HUDEP-2 (cell line): ENCODE results near the gene KDM4B.

ENCODE experiments used
- DNase-seq, 76 experiments: peaks; one replicate each; lab custom pipeline; 2025; ENCODE audit not compliant: unreplicated experiment in 76 of 76; lab: John Stamatoyannopoulos, UW

Gene KDM4B

GRCh38 chr19:5030822-5031221, 61.9 kb downstream of the KDM4B start:
- no peak for DNase-seq

DNA sequence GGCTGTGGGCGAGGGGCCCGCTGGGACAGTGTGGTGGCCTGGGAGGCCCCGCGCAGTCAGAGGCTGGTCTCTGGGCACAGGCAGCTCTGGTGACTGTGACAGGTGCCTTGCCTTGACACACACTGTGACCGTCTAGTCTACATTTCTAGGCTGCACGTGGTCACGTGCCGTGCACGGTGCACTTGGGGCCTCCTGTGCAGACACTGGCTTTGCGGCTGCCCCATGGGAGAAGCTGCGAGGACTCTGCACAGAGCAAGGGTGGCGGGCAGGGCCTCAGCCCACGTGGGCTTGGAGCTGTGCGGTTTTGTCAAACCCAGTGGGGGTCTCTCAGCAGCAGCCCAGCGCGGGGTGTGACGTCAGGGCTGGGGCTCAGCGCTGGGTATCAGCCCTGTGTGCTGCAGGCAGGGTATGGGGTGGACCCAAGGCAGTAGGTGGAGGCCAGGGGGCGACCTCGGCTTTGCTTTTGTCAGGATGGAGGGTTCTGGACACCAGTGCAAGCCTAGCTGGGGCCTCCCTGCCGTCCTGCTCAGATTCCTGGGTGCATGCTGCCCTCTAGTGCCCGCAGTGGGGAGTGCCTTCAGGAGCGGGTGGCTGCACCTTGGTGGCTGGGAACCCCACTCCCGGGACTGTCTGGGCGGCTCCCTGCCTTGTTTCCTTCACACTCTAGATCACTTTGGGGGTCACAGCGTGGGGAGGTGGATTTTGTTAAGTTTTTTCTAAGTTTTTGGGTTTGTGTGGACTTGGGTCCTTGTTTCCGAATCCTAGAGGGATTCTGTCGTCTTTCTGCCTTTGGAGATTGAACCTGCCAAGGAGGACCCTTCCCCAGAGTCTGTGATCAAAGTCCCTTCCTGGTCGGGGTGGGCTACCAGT, 62.6 kb downstream of the KDM4B start:
- DNase-seq = peak in 69 of 76 experiments; percentile 15 to 93 (median 71)

DNA sequence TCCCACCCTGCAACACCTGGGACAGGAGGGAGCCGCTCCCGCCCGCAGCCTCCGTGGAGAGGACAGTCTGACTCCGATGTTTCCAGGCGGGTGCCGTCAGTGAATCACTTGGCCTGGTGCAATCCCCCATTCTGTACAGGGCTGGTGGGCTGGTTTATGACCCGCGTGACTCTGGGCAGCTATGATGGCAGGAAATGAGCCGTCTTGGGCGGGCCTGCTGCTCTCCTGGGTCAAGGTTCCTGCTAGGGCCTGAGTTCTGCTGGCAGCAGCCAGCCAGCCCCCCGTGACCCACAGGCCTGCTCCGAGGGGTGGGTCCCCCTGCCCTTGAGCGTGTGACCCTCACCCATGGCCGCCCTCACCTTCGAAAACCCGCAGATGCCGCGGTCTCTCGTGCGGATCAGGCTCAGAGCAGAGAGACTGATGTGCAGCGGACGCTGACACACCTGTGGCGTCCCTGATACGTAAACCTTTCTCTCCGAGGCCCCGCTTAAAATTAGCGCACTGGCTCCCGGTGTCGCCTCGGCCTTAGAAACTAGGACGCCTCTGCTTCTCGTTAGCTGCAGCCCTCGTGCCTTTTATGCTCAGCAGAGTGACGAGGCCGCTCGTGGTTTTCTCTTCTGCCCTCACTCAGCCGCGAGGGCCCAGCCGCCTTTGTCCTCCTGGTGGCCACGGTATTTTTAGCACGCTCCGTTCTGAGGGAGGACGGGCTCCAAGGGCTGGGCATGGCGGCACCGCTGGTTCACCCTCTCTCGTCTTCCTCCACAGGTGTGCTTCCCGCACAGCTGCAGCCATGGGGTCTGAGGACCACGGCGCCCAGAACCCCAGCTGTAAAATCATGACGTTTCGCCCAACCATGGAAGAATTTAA, 63.4 kb downstream of the KDM4B start:
- no peak for DNase-seq

- DNase-seq = no peak
Observed at GRCh38 chr19:5035105-5035761, 66.3 kb downstream of the KDM4B start.

GRCh38 chr19:5035793-5036697, 67.1 kb downstream of the KDM4B start:
- DNase-seq = no peak

DNA sequence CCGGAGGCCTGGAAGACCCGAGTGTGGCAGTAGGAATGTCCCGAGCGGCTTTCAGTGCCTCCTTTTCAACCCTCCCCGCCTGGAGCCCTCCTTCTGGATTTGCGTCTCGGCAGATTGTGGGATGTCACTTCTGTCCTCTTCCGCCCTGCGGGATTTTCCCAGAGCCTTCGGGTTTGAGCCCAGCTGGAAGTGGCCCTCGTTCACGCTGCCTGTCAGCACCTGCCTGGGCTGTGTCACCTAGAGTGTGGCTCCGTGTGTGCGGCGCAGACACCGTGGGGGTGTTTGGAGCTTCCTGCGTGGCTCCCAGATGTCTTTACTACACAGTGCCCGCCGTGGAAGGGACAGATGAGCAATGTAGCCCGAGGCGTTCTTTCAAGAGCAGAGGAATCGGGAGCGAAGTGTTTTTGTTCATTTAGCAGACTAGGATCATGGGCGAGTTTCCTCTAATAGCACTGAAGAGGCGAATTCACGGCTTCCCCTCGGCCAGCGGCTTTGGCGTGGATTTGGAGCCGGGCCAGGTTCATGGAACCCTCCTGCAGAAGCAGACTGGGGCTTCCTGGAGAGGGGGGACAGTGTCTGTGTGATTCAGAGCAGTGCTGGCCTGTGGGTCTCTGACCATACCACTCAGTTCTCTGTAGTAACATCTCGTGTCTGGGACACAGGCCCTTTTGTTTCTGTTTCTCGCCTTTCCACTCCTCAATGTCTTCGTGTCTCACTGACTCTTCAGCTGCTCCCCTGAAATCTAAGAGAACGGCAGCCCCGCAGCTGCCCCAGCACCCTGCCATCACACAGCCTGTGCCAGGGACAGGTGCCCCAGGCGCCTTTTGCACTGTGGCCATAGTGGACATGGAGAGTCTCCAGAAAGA, 68.0 kb downstream of the KDM4B start:
- DNase-seq = no peak

DNA sequence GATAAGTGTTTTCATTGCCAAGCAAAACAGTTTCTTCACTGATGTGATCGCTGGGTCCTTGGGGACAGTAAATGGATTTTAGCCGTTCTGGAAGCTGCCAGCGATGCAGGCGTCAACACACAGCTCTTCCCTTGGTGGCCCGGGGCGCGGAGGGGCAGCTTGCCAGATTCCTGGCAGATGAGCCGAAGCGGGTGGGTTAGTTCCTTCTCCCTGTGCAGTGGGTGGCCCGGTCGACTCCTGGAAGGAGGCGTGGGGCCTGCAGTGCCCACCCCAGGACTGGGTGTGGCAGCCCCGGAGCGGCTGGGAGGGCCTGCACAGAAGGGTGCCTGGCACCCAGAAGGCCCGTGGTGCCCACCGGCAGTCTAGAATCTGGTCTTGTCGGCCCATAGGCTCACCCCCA, 69.0 kb downstream of the KDM4B start:
- no peak for DNase-seq

GRCh38 chr19:5038631-5039271, 69.8 kb downstream of the KDM4B start:
- peak in 9 of 76 experiments; percentile 10 to 39 (median 23) for DNase-seq

- no peak for DNase-seq
Observed at GRCh38 chr19:5039642-5040543, 71.0 kb downstream of the KDM4B start.

DNA sequence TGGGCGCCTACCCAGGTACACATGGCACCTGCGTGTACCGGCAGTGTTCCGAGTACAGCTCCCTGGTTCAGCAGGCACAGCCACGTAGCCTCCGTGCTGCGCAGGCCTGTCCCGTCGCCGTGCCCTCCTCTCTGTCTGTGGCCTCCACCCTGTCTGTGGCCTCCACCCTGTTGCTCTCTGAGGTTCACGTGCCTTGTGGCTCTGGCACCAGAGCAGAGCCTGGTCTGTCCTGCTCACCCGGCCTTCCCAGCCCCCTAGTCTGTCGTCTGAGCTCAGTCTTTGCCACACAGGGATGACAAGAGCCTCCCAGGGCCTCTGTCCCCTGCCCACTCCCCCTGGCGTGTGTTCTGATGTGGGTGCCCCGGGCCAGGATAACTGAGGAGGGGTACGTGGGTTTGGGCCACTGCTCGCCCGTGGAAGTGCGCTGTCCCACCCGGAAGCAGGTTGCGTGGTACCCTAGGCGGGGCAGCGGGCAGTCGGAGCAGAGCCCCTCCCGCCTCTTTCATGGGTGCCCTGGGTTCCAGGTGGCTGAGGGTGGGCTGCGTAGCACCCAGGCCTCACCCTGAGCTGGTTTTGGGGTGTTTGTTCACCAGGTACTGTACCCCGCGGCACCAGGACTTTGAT, 71.7 kb downstream of the KDM4B start:
- peak in 2 of 76 experiments; percentile 12 to 14 for DNase-seq

GRCh38 chr19:5041168-5041912, 72.4 kb downstream of the KDM4B start:
- DNase-seq = no peak

DNA sequence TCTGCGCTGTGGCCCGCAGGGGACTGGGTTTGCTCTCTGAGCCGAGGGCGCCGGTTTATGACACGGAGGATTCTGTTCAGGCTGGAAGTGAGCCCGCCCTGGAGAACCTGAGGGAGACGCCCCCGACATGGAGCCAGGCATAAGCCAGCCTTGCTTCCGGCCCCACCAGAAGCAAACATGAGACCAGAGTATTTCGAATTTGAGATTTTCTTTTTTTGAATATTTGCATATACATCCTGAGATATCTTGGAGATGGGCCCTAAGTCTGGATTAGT, 72.9 kb downstream of the KDM4B start:
- no peak for DNase-seq

DNA sequence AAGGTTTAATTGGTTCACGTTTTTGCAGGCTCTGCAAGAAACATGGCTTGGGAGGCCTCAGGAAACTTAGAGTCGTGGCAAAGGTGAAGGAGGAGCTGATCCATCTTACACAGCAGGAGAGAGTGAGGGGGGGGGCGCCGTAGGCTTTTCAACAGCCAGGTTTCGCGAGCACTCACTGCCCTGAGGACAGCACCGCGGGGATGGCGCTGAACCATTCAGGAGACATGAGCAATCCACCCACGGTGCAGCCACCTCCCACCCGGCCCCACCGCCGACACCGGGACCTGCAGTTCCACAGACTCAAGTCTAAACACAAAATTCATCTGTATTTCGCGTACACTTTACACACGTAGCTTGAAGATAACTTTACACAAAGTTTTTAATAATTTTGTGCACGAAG, 73.6 kb downstream of the KDM4B start:
- peak in 1 of 76 experiments; percentile 5 for DNase-seq

- no peak for DNase-seq
Observed at GRCh38 chr19:5045029-5045428, 76.1 kb downstream of the KDM4B start.

- no peak for DNase-seq
Observed at GRCh38 chr19:5045956-5046338, 77.0 kb downstream of the KDM4B start.

DNA sequence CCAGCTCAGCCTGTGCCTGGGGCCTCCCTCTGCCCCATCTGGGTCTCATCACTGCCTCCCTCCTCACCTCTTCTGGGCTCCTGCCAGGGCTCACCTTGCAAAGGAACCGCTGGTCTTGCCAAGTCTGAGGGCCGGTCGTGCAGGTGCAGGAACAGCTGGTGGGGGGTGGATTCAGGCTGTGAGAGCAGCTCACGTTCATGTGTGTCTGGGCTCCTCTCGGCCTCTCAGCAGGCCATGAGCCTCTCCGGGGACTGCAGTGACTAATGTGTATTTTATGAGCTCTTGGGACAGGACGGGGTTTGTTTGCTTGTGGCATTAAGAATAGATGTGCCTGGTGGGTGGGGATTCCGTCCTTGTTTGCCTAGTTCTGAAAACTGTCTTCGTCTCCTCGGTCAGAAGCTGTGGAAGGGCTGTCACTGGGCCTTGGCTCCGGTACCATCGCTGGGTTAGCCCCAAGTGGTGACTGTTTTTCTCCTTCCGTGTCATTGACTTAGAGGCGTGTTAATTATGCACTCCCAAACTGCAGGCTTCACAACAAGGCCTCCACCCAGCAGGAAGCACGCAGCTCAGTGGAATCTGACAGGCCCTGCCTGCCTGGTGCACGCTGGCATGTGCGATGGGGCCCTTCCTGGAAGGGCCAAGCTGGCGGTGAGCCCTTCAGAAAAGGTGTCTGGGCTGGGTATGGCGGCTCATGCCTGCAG, 77.6 kb downstream of the KDM4B start:
- no peak for DNase-seq
